ENCODE data around the gene SNCA. TPM values are rescaled to one million over a fixed set of nuclear protein-coding genes. Genes with fewer than 3 reads are reported as not detected.

Gene SNCA
- total RNA-seq, 1 experiment from 2014 or later: 29.1 TPM

- no peak for DNase-seq (ENCODE audit: unreplicated experiment)
- no peaks in the 10 kb centered on the region for H3K27me3 Mint-ChIP-seq (ENCODE audit: insufficient read depth, unreplicated experiment)
- CTCF ChIA-PET: interaction anchor here (0.7 to 1.9 kb wide), 3 partner anchors 11 to 659 kb away, joined by 3 to 7 read pairs (median 4); no protein-coding TSS in a partner anchor
- no peak for TF ChIP-seq CTCF (IDR thresholded peaks at IDR 0.05; ENCODE audit: unreplicated experiment)
- no peak overlapping the region for H3K27ac Mint-ChIP-seq (ENCODE audit: low read depth, unreplicated experiment)
- no peaks in the 10 kb centered on the region for H3K9me3 Mint-ChIP-seq (ENCODE audit: unreplicated experiment)
- H3K4me3 Mint-ChIP-seq (ENCODE audit: unreplicated experiment): no peak overlapping the region
- no peaks in the 10 kb centered on the region for H3K4me1 Mint-ChIP-seq (ENCODE audit: insufficient read depth, unreplicated experiment)
- BruUV-seq (replicated peaks): no TSS peak
- intact Hi-C loops (cut with micrococcal nuclease): no loop called here
- POLR2A ChIA-PET: interaction anchor here (0.6 to 0.7 kb wide), 2 partner anchors 78 to 596 kb away, joined by 3 read pairs; no protein-coding TSS in a partner anchor
- H3K36me3 Mint-ChIP-seq (ENCODE audit: insufficient read depth, unreplicated experiment): peaks cover 12% of the 10 kb centered on the region
Observed at GRCh38 chr4:89759426-89759825, 77.5 kb downstream of the SNCA start.

GRCh38 chr4:89757154-89757719, 79.7 kb downstream of the SNCA start:
- CTCF ChIA-PET: interaction anchor here (1.1 kb wide), 1 partner anchor 100 kb away, joined by 3 read pairs; no protein-coding TSS in a partner anchor
- H3K27me3 Mint-ChIP-seq (ENCODE audit: insufficient read depth, unreplicated experiment): no peaks in the 10 kb centered on the region
- TF ChIP-seq CTCF (IDR thresholded peaks at IDR 0.05; ENCODE audit: unreplicated experiment): no peak
- no TSS peak for BruUV-seq (replicated peaks)
- intact Hi-C loops (cut with micrococcal nuclease): no loop called here
- no peak for DNase-seq (ENCODE audit: unreplicated experiment)
- H3K36me3 Mint-ChIP-seq (ENCODE audit: insufficient read depth, unreplicated experiment): peaks cover 12% of the 10 kb centered on the region
- H3K4me1 Mint-ChIP-seq (ENCODE audit: insufficient read depth, unreplicated experiment): peaks cover 17% of the 10 kb centered on the region
- H3K9me3 Mint-ChIP-seq (ENCODE audit: unreplicated experiment): no peaks in the 10 kb centered on the region
- no peak overlapping the region for H3K4me3 Mint-ChIP-seq (ENCODE audit: unreplicated experiment)
- peak overlapping the region; percentile 66 for H3K27ac Mint-ChIP-seq (ENCODE audit: low read depth, unreplicated experiment)
- POLR2A ChIA-PET: no interaction called here

- DNase-seq (ENCODE audit: unreplicated experiment): peak; percentile 22
- intact Hi-C loops (cut with micrococcal nuclease): no loop called here
- BruUV-seq (replicated peaks): no TSS peak
- Mint-ChIP-seq H3K36me3 (ENCODE audit: insufficient read depth, unreplicated experiment) (peaks cover 6% of the 10 kb centered on the region), H3K9me3 (ENCODE audit: unreplicated experiment) (no peaks in the 10 kb centered on the region), H3K4me1 (ENCODE audit: insufficient read depth, unreplicated experiment) (peaks cover 23% of the 10 kb centered on the region), H3K4me3 (ENCODE audit: unreplicated experiment) (no peak overlapping the region), H3K27ac (ENCODE audit: low read depth, unreplicated experiment) (no peak overlapping the region), H3K27me3 (ENCODE audit: insufficient read depth, unreplicated experiment) (no peaks in the 10 kb centered on the region)
- CTCF ChIA-PET: no interaction called here
- POLR2A ChIA-PET: interaction anchor here (0.6 to 3.3 kb wide), 3 partner anchors 83 to 106 kb away, joined by 3 to 16 read pairs (median 5); no protein-coding TSS in a partner anchor
- no peak for TF ChIP-seq CTCF (IDR thresholded peaks at IDR 0.05; ENCODE audit: unreplicated experiment)
Observed at GRCh38 chr4:89755220-89755619, 81.7 kb downstream of the SNCA start.

GRCh38 chr4:89754531-89754930, 82.4 kb downstream of the SNCA start:
- no peak for TF ChIP-seq CTCF (IDR thresholded peaks at IDR 0.05; ENCODE audit: unreplicated experiment)
- no TSS peak for BruUV-seq (replicated peaks)
- H3K4me1 Mint-ChIP-seq (ENCODE audit: insufficient read depth, unreplicated experiment): peaks cover 23% of the 10 kb centered on the region
- no peak overlapping the region for H3K4me3 Mint-ChIP-seq (ENCODE audit: unreplicated experiment)
- intact Hi-C loops (cut with micrococcal nuclease): no loop called here
- ChIA-PET CTCF (no interaction called here), POLR2A (interaction anchor here (0.6 to 3.3 kb wide), 14 partner anchors 11 to 105 kb away, joined by 3 to 21 read pairs (median 5); no protein-coding TSS in a partner anchor)
- peaks cover 8% of the 10 kb centered on the region for H3K36me3 Mint-ChIP-seq (ENCODE audit: insufficient read depth, unreplicated experiment)
- H3K9me3 Mint-ChIP-seq (ENCODE audit: unreplicated experiment): no peaks in the 10 kb centered on the region
- no peak overlapping the region for H3K27ac Mint-ChIP-seq (ENCODE audit: low read depth, unreplicated experiment)
- DNase-seq (ENCODE audit: unreplicated experiment): no peak
- H3K27me3 Mint-ChIP-seq (ENCODE audit: insufficient read depth, unreplicated experiment): no peaks in the 10 kb centered on the region
